ENCODE data around the gene CAMP. TPM values are rescaled to one million over a fixed set of nuclear protein-coding genes. Genes with fewer than 3 reads are reported as not detected.
A peak's percentile ranks its signal among the peaks of the same experiment; 100 is the strongest.

The CAMP gene
- not detected for total RNA-seq

GRCh38 chr3:48222616-48223513, at the start of gene CAMP:
Gene CAMP, plus strand, starts transcription at chr3:48223495. Its CDS starts 17 bp downstream, at chr3:48223512.
- no peaks in the 10 kb centered on the region for H3K36me3 Mint-ChIP-seq
- DNase-seq = no peak

GRCh38 chr3:48178072-48178471, 45.2 kb upstream of the CAMP start:
- POLR2A ChIA-PET = no interaction called here
- Mint-ChIP-seq H3K4me3 (no peak overlapping the region), H3K27ac (no peak overlapping the region), H3K4me1 (peaks cover 4% of the 10 kb centered on the region), H3K9me3 (no peaks in the 10 kb centered on the region), H3K36me3 (peaks cover 56% of the 10 kb centered on the region), H3K27me3 (no peaks in the 10 kb centered on the region)
- ATAC-seq (ENCODE audit: low read depth) (no peak), DNase-seq (no peak)

More at GRCh38 chr3:48222616-48223513, at the start of gene CAMP:
- peaks cover 11% of the 10 kb centered on the region for H3K4me1 Mint-ChIP-seq
- H3K27me3 Mint-ChIP-seq = no peaks in the 10 kb centered on the region
- ATAC-seq (ENCODE audit: low read depth) = no peak
- no peak within 1 kb of the TSS for H3K27ac Mint-ChIP-seq
- no peak within 1 kb of the TSS for H3K4me3 Mint-ChIP-seq
- POLR2A ChIA-PET = no interaction called here
- H3K9me3 Mint-ChIP-seq = no peaks in the 10 kb centered on the region

DNA sequence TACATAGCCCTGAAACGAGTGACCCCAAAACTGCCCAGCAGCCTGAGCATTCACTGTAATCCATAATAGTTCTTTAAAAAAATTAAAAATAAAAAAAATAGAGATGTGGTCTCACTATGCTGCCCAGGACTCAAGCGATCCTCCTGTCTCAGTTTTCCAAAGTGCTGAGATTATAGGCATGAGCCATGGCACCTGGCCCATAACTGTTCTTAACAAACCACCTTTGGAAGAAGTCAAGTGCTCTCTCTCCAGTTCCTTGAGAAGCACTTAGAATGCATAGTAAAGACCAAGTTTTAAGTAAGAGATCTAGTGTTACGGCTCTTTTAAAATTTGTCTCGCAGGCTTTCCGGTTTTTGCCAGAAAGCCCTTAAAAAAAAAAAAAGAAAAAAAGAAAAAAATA, 43.3 kb upstream of the CAMP start:
- ATAC-seq (ENCODE audit: low read depth) (no peak), DNase-seq (no peak)
- Mint-ChIP-seq H3K27me3 (no peaks in the 10 kb centered on the region), H3K36me3 (peaks cover 54% of the 10 kb centered on the region), H3K27ac (no peak overlapping the region), H3K4me3 (no peak overlapping the region), H3K4me1 (peaks cover 4% of the 10 kb centered on the region), H3K9me3 (no peaks in the 10 kb centered on the region)
- POLR2A ChIA-PET = no interaction called here

DNA sequence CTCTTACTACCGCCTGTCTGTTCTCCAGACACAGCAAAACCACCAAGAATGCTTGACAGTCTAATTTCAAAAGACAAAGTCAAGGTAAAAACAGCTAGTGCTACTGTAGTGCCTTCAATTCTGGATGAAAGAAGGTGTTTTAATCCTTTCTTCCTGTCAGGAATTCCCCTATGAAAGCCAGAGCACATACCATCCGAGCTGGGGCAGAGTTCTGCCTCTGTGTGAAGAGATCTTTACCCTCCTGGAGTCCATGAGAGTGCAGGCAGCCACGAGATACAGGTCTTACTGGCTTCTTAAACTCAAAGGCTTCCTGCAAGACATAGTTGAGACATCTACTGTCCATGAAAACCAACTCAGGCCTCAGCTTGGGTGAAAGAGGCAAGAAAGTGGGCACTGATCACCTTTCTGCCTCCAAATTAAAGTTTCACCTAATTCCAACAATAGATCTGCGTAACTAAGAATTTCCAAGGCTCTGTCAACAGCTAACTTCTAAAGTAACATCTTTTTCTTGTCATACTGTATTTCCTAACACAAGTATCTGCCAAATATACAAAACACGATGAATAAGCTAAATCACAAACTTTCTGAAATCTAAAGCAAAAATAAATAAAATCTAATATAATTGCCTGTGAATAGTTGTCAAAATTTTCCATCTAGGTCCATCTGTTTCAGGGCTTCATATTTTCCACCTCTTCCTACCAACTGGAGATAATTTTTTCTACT, 42.6 kb upstream of the CAMP start:
- H3K4me1 Mint-ChIP-seq = peaks cover 8% of the 10 kb centered on the region
- no peak overlapping the region for H3K27ac Mint-ChIP-seq
- POLR2A ChIA-PET = no interaction called here
- no peak overlapping the region for H3K4me3 Mint-ChIP-seq
- ATAC-seq (ENCODE audit: low read depth) (no peak), DNase-seq (no peak)
- peaks cover 54% of the 10 kb centered on the region for H3K36me3 Mint-ChIP-seq
- H3K9me3 Mint-ChIP-seq = no peaks in the 10 kb centered on the region
- H3K27me3 Mint-ChIP-seq = no peaks in the 10 kb centered on the region

DNA sequence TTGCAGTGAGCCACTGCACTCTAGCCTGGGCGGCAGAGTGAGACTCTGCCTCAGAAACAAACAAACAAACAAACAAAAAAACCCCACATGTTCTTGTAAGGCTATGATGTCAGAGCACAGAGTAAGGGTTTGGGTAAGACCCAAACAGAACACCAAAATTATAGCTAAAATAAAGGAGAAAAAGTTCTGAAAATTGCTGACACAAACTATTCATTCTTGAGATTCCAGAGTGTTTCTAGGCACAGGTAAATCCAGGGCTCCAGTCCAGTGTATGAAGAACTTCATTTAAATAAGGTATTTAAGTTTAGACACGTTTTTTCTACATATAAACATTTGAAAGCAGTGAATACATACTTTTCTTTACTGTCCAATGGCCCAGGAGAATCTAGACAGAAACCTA, 39.0 kb upstream of the CAMP start:
- peaks cover 23% of the 10 kb centered on the region for H3K4me1 Mint-ChIP-seq

DNA sequence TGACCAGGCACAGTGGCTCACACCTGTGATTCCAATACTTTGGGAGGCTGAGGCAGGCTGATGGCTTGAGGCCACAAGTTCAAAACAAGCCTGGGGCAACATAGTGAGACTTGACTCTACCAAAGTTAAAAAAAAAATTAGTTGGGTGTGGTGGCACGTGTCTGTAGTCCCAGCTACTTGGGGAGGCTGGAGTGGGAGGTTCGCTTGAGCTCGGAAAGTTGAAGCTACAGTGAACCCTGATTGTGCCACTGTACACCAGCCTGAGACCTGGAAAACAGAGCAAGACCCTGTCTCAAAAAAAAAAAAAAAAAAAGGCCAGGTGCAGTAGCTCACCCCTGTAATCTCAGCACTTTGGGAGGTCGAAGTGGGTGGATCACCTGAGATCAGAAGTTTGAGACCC, 38.2 kb upstream of the CAMP start:
- no peaks in the 10 kb centered on the region for H3K9me3 Mint-ChIP-seq
- POLR2A ChIA-PET = no interaction called here
- peaks cover 24% of the 10 kb centered on the region for H3K4me1 Mint-ChIP-seq
- DNase-seq (no peak), ATAC-seq (ENCODE audit: low read depth) (no peak)
- H3K27me3 Mint-ChIP-seq = no peaks in the 10 kb centered on the region
- peaks cover 40% of the 10 kb centered on the region for H3K36me3 Mint-ChIP-seq
- H3K4me3 Mint-ChIP-seq = no peak overlapping the region
- H3K27ac Mint-ChIP-seq = no peak overlapping the region

More for the DNA sequence above, 39.0 kb upstream of the CAMP start:
- no peaks in the 10 kb centered on the region for H3K27me3 Mint-ChIP-seq
- ATAC-seq (ENCODE audit: low read depth) (no peak), DNase-seq (no peak)
- H3K9me3 Mint-ChIP-seq = no peaks in the 10 kb centered on the region
- POLR2A ChIA-PET = no interaction called here
- H3K36me3 Mint-ChIP-seq = peaks cover 44% of the 10 kb centered on the region
- no peak overlapping the region for H3K4me3 Mint-ChIP-seq
- H3K27ac Mint-ChIP-seq = no peak overlapping the region

DNA sequence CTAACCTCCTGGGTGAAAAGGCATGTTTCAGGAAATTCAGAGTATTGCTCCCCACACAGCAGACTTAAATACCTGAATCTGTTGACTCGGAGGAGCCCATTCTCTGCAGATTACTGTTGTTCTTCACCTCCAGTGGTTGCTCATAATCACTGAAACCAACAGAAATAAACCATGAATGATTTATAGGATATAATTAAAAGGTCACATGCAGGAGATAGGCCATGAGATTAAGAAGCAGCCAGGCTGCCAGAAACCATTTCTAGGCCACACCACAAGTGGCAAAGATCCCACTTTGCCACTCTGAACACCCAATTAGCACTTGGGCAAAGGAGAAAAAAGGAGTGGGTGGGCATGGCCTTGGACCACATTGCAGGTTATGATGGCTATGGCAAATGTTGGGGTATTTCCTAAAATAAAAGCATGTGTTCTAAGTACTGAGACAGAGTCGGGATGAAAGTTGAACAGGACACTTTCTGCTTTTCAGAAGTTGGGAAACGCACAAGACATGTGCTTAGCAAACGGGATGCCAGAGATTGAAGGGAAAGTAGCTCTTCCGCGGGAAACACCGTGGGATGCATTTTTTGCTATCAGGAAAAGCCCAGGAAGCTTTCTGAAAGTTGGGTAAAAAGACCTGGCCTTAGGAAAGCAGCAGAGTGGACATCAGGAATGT, 36.5 kb upstream of the CAMP start:
- ATAC-seq (ENCODE audit: low read depth) (no peak), DNase-seq (no peak)
- H3K4me1 Mint-ChIP-seq = peaks cover 22% of the 10 kb centered on the region
- POLR2A ChIA-PET = interaction anchor here (2.5 kb wide), 1 partner anchor 54 kb away, joined by 11 read pairs; the partner anchor contains the start of gene ZNF589
- peak overlapping the region; percentile 89 for H3K4me3 Mint-ChIP-seq
- H3K36me3 Mint-ChIP-seq = peaks cover 36% of the 10 kb centered on the region
- no peaks in the 10 kb centered on the region for H3K9me3 Mint-ChIP-seq
- H3K27me3 Mint-ChIP-seq = no peaks in the 10 kb centered on the region
- peak overlapping the region; percentile 19 for H3K27ac Mint-ChIP-seq

DNA sequence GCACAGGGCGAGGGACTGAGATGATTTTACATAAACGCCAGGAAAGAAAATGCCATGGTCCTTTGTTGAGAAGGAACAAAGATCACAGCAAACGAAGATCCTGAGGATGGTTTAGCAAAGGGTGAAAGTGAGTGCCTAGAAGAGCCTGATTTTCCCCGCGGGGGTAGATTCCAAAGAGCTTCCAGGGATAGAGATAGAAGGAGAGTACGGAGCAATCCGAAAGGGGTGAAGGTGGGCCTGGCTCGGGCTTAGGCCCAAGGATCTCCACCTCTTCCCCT, 36.1 kb upstream of the CAMP start:
- Mint-ChIP-seq H3K4me3 (peak overlapping the region; percentile 89), H3K27ac (peak overlapping the region; percentile 19), H3K36me3 (peaks cover 33% of the 10 kb centered on the region), H3K4me1 (peaks cover 22% of the 10 kb centered on the region), H3K27me3 (no peaks in the 10 kb centered on the region), H3K9me3 (no peaks in the 10 kb centered on the region)
- POLR2A ChIA-PET = interaction anchor here (0.5 to 2.5 kb wide), 4 partner anchors 14 to 98 kb away, joined by 3 to 11 read pairs (median 5); partner anchors contain the start of gene ZNF589
- ATAC-seq (ENCODE audit: low read depth) (no peak), DNase-seq (no peak)

- Mint-ChIP-seq H3K36me3 (peaks cover 28% of the 10 kb centered on the region), H3K4me3 (peak overlapping the region; percentile 96), H3K27ac (peak overlapping the region; percentile 84), H3K27me3 (no peaks in the 10 kb centered on the region), H3K4me1 (peaks cover 22% of the 10 kb centered on the region), H3K9me3 (no peaks in the 10 kb centered on the region)
- POLR2A ChIA-PET = interaction anchor here (0.5 to 2.5 kb wide), 6 partner anchors 14 to 529 kb away, joined by 3 to 11 read pairs (median 4); partner anchors contain the start of genes IP6K2 and ZNF589
- DNase-seq (no peak), ATAC-seq (ENCODE audit: low read depth) (peak; percentile 27)
Observed at GRCh38 chr3:48187579-48188265, 35.6 kb upstream of the CAMP start.

DNA sequence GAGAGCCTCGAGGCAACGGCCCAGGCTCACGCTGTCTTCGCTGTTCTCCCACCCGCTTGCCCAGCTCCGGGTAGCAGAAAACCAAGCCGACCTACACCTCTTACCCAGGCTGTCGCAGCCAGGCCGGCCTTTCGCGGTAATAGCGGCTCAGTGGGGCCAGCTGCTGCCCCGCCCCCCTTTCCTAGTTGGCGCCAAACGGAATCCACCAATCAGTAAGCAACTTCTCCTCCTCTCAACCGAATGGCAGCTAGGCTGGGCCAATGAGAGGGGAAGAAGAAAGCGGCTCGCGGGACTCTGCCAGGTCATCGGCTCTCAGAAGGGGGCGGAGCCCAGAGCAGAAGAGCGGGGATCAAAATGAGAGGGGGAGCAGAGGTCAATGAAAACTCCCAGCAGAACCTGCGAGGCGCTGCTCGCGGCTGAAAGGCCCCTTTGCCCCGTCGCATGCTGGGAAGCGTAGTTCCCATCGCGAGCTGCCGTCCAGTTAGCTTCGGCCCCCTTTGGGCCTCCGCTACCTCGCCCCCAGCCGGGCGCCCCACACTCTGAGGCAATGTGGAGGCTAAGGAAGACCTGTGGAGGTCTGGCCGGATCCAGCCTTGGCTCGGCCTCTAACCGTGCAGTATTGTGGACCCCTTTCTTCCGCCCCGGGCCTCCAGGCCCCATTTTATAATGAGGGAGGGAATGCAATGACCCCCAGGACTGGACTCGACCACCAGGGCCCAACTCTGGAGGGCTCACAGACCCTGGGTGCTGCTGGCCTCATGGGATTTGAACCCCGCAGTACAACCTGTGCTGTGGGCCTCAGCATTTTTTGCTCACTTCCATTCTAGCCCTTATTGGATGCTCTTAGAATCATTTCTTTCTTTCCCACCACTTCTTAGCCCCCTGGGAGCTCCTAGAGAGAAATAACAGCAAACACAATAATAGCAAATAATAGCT, 34.8 kb upstream of the CAMP start, which contains the start of gene CDC25A:
CDC25A (minus strand) TSS at position 152 of the 936 bp plus-strand sequence. CDS start 470 bp downstream, outside the sequence.
- peak; percentile 87 for DNase-seq

GRCh38 chr3:48189321-48189720, 34.0 kb upstream of the CAMP start:
- Mint-ChIP-seq H3K9me3 (no peaks in the 10 kb centered on the region), H3K27ac (peak overlapping the region; percentile 38), H3K27me3 (peaks cover 10% of the 10 kb centered on the region), H3K36me3 (peaks cover 21% of the 10 kb centered on the region), H3K4me3 (no peak overlapping the region), H3K4me1 (peaks cover 20% of the 10 kb centered on the region)
- no peak for ATAC-seq (ENCODE audit: low read depth)
- no peak for DNase-seq
- POLR2A ChIA-PET = no interaction called here

More for the DNA sequence above, 34.8 kb upstream of the CAMP start, which contains the start of gene CDC25A:
- Mint-ChIP-seq H3K4me1 (peaks cover 20% of the 10 kb centered on the region), H3K36me3 (peaks cover 23% of the 10 kb centered on the region), H3K27me3 (peaks cover 4% of the 10 kb centered on the region), H3K4me3 (peak within 1 kb of the TSS; percentile 96), H3K27ac (peak within 1 kb of the TSS; percentile 84), H3K9me3 (no peaks in the 10 kb centered on the region)
- POLR2A ChIA-PET = interaction anchor here (0.6 to 2.5 kb wide), 8 partner anchors 51 to 528 kb away, joined by 3 to 11 read pairs (median 4); partner anchors contain the start of genes IP6K2 and ZNF589
- ATAC-seq (ENCODE audit: low read depth) = peak; percentile 99

- POLR2A ChIA-PET = no interaction called here
- H3K36me3 Mint-ChIP-seq = peaks cover 11% of the 10 kb centered on the region
- H3K27ac Mint-ChIP-seq = no peak overlapping the region
- H3K4me3 Mint-ChIP-seq = no peak overlapping the region
- H3K4me1 Mint-ChIP-seq = peaks cover 14% of the 10 kb centered on the region
- DNase-seq = no peak
- H3K27me3 Mint-ChIP-seq = peaks cover 11% of the 10 kb centered on the region
- ATAC-seq (ENCODE audit: low read depth) = no peak
- H3K9me3 Mint-ChIP-seq = no peaks in the 10 kb centered on the region
Observed at GRCh38 chr3:48190911-48191310, 32.4 kb upstream of the CAMP start.

Data from activated naive CD8-positive, alpha-beta T cell treated with anti-CD3 and anti-CD28 coated beads, Interleukin-2, amount 10 ng/mL, durations not matched to agents 7 days and 5 days (primary cell).